HepG2 (cell line): ENCODE data around the gene TMEM62. TPM values are rescaled to one million over a fixed set of nuclear protein-coding genes. Genes with fewer than 3 reads are reported as not detected.

Experiments used
- AGO2 ChIP-seq: fragments of 200-400 bp; formaldehyde crosslinking; optimal IDR thresholded peaks from 2 replicates; pipeline ENCODE3; 2017; ENCODE audit warnings: mild to moderate bottlenecking, low read depth, low read length, moderate library complexity
- CTCF ChIP-seq: sonication (generic); formaldehyde crosslinking; IDR thresholded peaks from 2 replicates; pipeline ENCODE4 v1.5.0; 2020; ENCODE audit warnings: mild to moderate bottlenecking, missing genetic modification reagents, moderate library complexity
- E2F5 ChIP-seq: sonication (generic); formaldehyde crosslinking; conservative IDR thresholded peaks from 2 replicates; pipeline ENCODE4 v1.4.0; 2020; ENCODE audit warnings: missing genetic modification reagents
- GABPA ChIP-seq, 2 experiments: IDR thresholded peaks; 2 replicates each; pipeline ENCODE4 v1.6.1; 2011 to 2016; ENCODE audit warnings: low read depth in 2 of 2, low read length in 1 of 2, missing biosample characterization in 1 of 2, missing genetic modification characterization in 1 of 2
- HBP1 ChIP-seq: IDR thresholded peaks from 2 replicates; pipeline ENCODE4 v1.6.1; 2016; ENCODE audit warnings: low read depth, control low read depth
- HMGXB3 ChIP-seq: sonication (generic); formaldehyde crosslinking; IDR thresholded peaks from 2 replicates; pipeline ENCODE4 v1.4.0; 2020; ENCODE audit warnings: missing genetic modification reagents, borderline replicate concordance
- NR2F2 ChIP-seq: IDR thresholded peaks from 2 replicates; pipeline ENCODE4 v1.6.1; 2012; ENCODE audit warnings: low read depth, inconsistent platforms, borderline replicate concordance
- PPARG ChIP-seq: conservative IDR thresholded peaks from 2 replicates; pipeline ENCODE4 v1.6.1; 2016; ENCODE audit warnings: missing biosample characterization, missing genetic modification reagents
- RARA ChIP-seq: IDR thresholded peaks from 2 replicates; pipeline ENCODE4 v1.6.1; 2016; ENCODE audit warnings: missing genetic modification reagents, missing compliant biosample characterization
- RFXANK ChIP-seq: IDR thresholded peaks from 2 replicates; pipeline ENCODE4 v1.6.1; 2016
- SATB2 ChIP-seq: sonication (generic); formaldehyde crosslinking; IDR thresholded peaks from 2 replicates; pipeline ENCODE4 v1.5.0; 2020; ENCODE audit warnings: missing genetic modification reagents
- TEAD2 ChIP-seq: sonication (generic); formaldehyde crosslinking; IDR thresholded peaks from 2 replicates; pipeline ENCODE4 v1.9.0; 2021; ENCODE audit warnings: missing genetic modification reagents
- YEATS4 ChIP-seq: sonication (generic); formaldehyde crosslinking; IDR thresholded peaks from 2 replicates; pipeline ENCODE4 v1.4.0; 2020; ENCODE audit warnings: missing genetic modification reagents, borderline replicate concordance
- ZBTB14 ChIP-seq: sonication (generic); formaldehyde crosslinking; IDR thresholded peaks from 2 replicates; pipeline ENCODE4 v1.4.0; 2020; ENCODE audit warnings: missing genetic modification reagents
- ZKSCAN8 ChIP-seq: IDR thresholded peaks from 2 replicates; pipeline ENCODE4 v1.6.1; 2016; ENCODE audit warnings: borderline replicate concordance, missing genetic modification reagents, missing compliant biosample characterization
- ZNF124 ChIP-seq: sonication (generic); formaldehyde crosslinking; IDR thresholded peaks from 2 replicates; pipeline ENCODE4 v1.4.0; 2020; ENCODE audit warnings: missing genetic modification reagents
- ZNF770 ChIP-seq: sonication (generic); formaldehyde crosslinking; IDR thresholded peaks from 2 replicates; pipeline ENCODE4 v1.5.0; 2020; ENCODE audit warnings: mild to moderate bottlenecking, missing genetic modification reagents
- polyA plus RNA-seq, 8 experiments: library from polyadenylated mRNA; depleted of rRNA in 3 of 8; stranded (reverse) in 7 of 8; unstranded in 1 of 8; fragments of >200 nt; fragmentation: Illumina TruSeq in 4 of 8; extraction: Trizol in 4 of 8; gene quantifications; 2 replicates each; pipeline versions ENCODE4 v1.2.1 to v1.2.3, GENCODE V29; 2011 to 2016; ENCODE audit warnings: low read depth in 4 of 8, missing spikeins in 1 of 8, mixed read lengths in 1 of 8; ENCODE audit not compliant: insufficient read depth in 1 of 8
- total RNA-seq, 5 experiments: library from RNA; depleted of rRNA; stranded (reverse); fragments of >200 nt; fragmentation: Illumina TruSeq; extraction: Trizol; gene quantifications; 2 replicates each; pipeline ENCODE4 v1.2.3, GENCODE V29; 2016; ENCODE audit warnings: low read depth in 1 of 5

TMEM62 gene
- total and polyA plus RNA-seq, 2 of the 13 experiments (the other 11 are each of a cell fraction or from before 2014, with no cell fraction given): 14.2 to 20.9 TPM

GRCh38 chr15:43105778-43106485, 27.5 kb upstream of the TMEM62 start, which contains the start of gene UBR1 (continued):
- TF ChIP-seq YEATS4 (CRISPR knock-in tag) (peak; percentile 48), RFXANK (0 out of 2 replicates have a peak, but pooled peaks have one; percentile 53), HMGXB3 (CRISPR knock-in tag) (no peak; the same call in 1 of the 2 replicates), E2F5 (CRISPR knock-in tag) (no peak), CTCF (CRISPR knock-in tag) (0 out of 2 replicates have a peak, but pooled peaks have one; percentile 5), GABPA (IDR thresholded peaks at IDR 0.05; ENCODE audit: low read depth, low read length) (peak; percentile 72), GABPA (CRISPR knock-in tag; IDR thresholded peaks at IDR 0.05; ENCODE audit: low read depth) (peak; percentile 93), RARA (CRISPR knock-in tag) (peak; percentile 34; the same call in 1 of the 2 replicates), NR2F2 (peak; percentile 24), HBP1 (CRISPR knock-in tag) (no peak), SATB2 (CRISPR knock-in tag) (no peak), AGO2 (no peak), ZBTB14 (CRISPR knock-in tag) (no peak), ZKSCAN8 (CRISPR knock-in tag) (0 out of 2 replicates have a peak, but pooled peaks have one; percentile 17), ZNF124 (0 out of 2 replicates have a peak, but pooled peaks have one; percentile 3), ZNF770 (CRISPR knock-in tag) (no peak), PPARG (peak; percentile 38; the same call in 1 of the 2 replicates), TEAD2 (CRISPR knock-in tag) (no peak)
